HG03575 (cell line): ENCODE results near the gene ZC3H4.
"Not testable (repeated sequence)": the region's sequence is repeated elsewhere in the genome, so short reads cannot be mapped to it uniquely, and the experiment has no call there.

ENCODE experiments used
- ATAC-seq: cut with Tn5 transposase; IDR thresholded peaks from one replicate; pipeline ENCODE4 v1.9.1; 2021; ENCODE audit not compliant: unreplicated experiment, insufficient number of reproducible peaks, low FRiP score; ENCODE audit errors: extremely low read depth

The ZC3H4 gene

GRCh38 chr19:47110521-47111005 lies 3.0 kb downstream of the ZC3H4 start:
- no peak for ATAC-seq

DNA sequence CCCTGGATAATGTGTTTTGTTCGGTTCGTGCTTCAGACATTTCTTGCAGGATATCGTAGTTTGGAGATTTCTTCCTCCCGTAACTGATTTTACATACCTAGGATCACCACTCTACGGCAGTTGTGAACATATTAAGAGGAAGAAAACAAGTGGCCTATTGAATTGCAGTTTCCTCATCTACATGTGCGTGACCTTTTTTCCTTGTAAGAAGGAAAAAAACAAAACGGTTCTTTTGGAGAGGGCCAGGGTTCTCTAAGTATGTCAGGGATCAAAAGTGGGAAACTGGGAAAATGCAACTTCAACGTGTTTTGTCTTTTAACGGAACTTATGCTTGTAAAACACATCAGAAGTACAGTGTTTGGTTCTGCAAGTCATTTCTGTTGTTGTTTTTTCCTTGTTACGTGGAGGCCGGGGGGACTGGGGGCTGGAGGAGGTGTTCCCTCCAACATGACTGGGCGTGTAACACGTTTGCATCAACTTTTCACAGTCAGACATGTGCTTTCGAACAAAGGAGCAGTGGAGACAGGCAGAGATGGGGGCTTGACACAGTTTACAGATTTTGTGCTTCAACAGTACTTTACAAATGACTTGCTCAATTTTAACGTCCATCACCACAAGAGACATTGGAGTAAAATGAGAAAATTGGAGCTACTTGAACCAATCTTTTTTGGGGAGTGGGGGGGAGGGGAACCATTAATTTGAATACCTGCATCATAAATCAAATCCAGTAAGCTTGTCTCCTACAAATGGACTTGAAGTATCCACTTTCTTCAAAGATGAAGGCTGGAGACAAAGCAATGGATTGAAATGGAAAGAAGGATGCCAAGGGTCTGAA lies 3.8 kb downstream of the ZC3H4 start:
- ATAC-seq = no peak

GRCh38 chr19:47109177-47109540 lies 4.4 kb downstream of the ZC3H4 start:
- ATAC-seq = no peak

GRCh38 chr19:47107953-47108746 lies 5.4 kb downstream of the ZC3H4 start:
- no peak for ATAC-seq

GRCh38 chr19:47107202-47107952 lies 6.2 kb downstream of the ZC3H4 start:
- ATAC-seq = no peak

DNA sequence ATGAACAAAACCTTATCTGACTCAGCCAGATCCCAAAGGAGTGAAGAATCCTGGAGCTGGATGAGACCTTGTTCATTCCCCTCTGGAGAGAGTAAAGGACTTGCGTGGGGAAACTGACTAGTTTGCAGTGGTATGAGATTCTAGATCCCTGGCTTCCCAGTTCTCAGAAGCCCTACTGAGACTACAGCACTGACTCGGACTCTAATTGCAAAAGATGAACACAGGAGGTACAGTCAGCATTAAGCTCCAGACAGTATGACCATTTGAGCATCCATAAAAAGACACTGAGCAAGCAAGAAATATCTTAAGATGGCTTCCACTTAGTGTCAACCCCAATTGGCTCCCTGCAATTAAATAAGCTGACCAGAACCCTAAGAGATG lies 6.8 kb downstream of the ZC3H4 start:
- no peak for ATAC-seq

- no peak for ATAC-seq
Measured at GRCh38 chr19:47105874-47106273, 7.7 kb downstream of the ZC3H4 start.

- ATAC-seq = no peak
Measured at GRCh38 chr19:47104680-47105079, 8.9 kb downstream of the ZC3H4 start.

DNA sequence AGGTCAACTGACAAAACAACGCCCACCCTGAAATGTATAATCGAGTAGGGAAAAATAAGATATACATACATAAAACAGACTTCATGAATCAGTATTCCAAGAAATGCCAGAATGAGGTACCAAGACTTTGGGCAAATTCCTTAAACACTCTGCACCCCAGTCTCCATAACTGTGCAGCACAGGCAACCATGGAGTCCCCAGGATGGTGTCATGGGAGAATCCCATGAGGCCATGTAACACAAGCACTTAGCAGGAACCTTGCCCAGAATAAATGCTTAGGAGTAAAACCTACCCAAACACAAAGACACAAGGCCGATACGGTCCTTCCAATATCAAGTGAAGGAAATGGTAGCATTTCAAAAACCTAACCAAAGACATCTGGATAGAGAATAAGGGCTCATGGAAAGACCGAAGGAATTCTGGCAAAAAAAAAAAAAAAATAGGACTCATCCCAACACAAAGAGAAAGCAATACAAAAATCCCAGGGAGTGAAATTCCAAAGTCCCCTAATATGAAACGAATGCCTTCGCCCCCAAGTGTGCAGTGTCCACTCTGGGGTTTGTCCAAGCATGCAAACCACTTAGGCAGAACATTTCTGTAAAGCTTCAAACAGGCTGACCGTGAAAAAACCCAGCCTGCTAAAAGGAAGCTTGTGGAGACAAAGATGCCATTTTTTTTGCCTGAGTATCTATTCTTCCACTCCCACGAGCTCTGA lies 11.1 kb downstream of the ZC3H4 start:
- ATAC-seq = no peak

DNA sequence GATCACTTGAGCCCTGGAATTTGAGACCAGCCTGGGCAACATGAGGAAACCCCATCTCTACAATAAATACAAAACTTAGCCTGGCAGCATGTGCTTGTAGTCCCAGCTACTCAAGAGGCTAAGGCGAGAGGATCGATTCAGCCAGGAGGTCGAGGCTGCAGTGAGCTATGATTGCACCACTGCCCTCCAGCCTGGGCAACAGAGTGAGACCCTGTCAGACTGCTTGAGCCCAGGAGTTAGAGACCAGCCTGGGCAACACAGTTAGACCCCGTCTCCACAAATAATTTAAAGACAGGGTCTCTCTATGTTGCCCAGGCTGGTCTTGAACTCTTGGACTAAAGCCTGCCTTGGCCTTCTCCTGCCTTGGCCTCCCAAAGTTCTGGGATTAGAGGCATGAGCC lies 12.5 kb downstream of the ZC3H4 start:
- ATAC-seq = not testable (repeated sequence)

DNA sequence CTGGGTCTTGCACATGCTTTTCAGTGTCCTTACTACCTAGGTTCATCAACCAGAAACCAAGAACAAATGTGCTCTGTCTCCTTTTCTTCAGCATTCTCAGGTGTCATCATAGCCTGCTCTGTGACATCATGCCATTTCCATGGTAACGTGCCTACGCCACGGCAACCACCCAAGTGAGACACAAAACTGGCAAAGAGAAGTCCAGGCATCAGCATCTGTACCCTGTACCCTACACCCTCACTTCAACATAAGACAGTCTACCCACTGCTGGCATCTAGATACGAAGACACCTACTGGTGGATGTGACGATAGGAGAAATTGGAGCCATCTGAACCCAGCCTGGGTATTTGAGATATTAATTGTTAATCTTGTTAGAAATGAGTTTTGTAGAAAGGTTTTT lies 13.3 kb downstream of the ZC3H4 start:
- no peak for ATAC-seq

DNA sequence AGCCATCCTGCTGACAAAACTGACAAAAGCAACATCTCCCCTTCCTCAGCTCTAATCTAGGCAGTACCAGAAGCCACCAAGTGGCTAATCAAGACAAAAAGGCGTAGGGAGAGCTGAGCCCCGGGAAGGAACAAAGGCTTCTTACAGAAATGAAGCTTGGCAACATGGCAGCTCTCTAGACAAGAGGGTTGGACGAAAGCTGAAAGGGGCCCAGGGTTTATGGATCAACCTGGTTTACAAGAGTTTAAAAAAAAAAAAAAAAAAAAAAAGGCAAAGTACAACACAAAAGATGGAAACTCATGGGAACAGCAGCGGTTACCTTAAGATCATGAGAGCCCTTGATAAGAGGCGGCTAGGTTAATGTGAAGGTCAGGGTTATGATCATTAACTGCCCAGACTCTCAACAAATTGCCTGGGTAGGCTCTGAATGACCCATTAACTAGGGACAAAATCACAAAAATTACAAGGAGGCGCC lies 14.0 kb downstream of the ZC3H4 start:
- ATAC-seq = no peak

GRCh38 chr19:47098608-47099007 lies 15.0 kb downstream of the ZC3H4 start:
- no peak for ATAC-seq

DNA sequence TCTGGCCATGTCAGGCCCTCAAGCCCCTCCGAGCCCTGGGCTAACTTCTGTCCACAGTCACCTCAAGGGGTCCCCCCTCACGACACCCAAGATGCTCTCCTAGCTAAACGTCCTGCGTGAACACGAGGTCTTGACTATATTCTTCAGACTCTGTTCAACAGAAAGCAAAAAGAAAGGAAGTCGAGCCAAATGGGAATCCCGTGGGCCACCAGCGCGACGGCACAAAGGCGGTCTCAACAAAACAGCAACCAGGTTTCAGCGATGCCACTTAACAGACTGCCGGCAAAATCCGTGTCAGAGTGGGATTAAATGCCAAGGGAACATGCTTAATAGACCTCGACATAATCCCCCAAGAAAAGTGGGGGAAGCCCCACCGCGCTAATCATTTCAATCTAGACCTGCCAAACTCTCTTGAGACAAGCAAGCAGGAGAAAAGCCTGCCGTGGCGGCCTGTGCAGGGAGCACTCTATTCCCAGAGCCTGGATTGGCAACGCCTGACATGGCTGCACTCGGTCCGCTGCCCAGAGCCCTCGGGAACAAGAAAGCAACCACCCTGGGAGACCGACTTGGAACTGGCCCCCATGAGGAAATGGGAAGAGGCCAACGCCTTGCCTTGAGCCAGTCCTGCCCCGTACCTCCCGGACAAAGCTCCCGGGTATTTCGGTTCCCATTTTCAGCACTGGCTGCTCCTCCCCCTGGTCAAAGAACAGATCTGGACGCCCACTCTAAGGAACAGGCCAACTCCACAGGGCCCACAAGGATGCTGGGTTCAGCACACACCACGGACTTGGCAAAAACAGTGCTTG lies 16.0 kb downstream of the ZC3H4 start:
- no peak for ATAC-seq

GRCh38 chr19:47096721-47097120 lies 16.9 kb downstream of the ZC3H4 start:
- no peak for ATAC-seq

DNA sequence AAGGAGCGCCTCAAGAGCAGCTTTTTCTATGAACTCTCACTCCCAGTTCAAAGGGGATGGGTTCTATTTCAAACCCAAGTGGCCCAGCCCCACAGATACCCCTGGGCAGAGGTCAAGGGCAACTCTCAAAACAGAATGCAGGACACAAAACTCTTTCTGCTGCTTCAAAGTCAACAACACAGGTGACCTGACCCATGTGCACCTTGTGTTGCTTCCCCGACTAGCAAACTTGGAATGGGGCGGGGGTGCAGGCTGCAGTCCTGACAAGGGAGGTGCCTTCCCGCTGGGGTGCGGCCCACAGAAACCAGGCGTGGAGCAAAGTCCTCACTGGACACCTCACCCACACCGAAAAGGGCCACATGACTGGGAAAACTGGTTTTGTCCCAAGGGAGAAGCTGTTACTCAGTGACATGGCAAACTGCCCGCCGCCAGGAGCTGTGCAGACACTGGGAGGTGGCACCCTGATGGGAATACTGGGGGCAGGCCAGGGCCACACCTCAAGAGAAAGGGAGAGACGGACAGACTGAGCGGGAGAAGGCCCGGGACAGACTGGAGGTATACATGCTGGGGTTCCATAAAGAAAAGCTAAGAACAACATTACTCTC lies 17.4 kb downstream of the ZC3H4 start:
- ATAC-seq = no peak

- no peak for ATAC-seq
Measured at GRCh38 chr19:47095476-47096099, 18.0 kb downstream of the ZC3H4 start.
